ENCODE data around the gene GORASP2.

The GORASP2 gene

DNA sequence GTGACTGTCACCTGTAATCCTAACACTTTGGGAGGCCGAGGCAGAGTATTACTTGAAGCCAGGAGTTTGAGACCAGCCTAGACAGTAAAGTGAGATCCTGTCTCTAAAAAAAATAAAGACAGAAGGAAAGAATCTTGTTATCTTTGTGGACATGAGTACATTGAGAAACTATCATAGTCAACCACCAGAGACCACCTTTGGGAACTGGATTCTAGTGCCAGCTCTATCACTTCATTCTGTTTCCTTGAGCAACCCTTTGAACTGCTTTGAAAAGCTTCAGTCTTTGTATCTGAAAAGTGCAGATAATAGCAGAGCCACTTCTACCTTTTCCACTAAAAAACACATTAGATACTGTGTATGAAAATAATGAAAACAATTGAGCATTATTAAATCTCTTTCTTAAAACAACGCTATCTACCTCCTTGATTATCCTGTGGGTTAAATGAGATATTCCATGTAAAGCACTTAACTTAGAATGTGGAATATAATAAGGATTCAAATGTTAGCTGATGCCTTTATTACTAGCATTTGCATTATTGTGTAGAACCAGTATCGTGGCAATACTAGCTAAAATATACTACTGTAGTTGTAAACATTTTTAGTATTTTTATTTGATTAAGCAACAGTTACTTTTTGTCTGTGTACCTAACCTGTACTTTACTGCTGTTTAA lies 8.8 kb downstream of the GORASP2 start:
- no peak for DNase-seq (ENCODE audit: low read depth)
- no peak for TF ChIP-seq POLR2A (IDR thresholded peaks at IDR 0.05; ENCODE audit: extremely low read depth, insufficient read length)
- no peak for TF ChIP-seq MYC (IDR thresholded peaks at IDR 0.05; ENCODE audit: low read depth, low read length)
- TF ChIP-seq, protein P1, sequence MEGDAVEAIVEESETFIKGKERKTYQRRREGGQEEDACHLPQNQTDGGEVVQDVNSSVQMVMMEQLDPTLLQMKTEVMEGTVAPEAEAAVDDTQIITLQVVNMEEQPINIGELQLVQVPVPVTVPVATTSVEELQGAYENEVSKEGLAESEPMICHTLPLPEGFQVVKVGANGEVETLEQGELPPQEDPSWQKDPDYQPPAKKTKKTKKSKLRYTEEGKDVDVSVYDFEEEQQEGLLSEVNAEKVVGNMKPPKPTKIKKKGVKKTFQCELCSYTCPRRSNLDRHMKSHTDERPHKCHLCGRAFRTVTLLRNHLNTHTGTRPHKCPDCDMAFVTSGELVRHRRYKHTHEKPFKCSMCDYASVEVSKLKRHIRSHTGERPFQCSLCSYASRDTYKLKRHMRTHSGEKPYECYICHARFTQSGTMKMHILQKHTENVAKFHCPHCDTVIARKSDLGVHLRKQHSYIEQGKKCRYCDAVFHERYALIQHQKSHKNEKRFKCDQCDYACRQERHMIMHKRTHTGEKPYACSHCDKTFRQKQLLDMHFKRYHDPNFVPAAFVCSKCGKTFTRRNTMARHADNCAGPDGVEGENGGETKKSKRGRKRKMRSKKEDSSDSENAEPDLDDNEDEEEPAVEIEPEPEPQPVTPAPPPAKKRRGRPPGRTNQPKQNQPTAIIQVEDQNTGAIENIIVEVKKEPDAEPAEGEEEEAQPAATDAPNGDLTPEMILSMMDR (IDR thresholded peaks at IDR 0.05; ENCODE audit: low read depth, low read length) = no peak
- TF ChIP-seq, protein P2, sequence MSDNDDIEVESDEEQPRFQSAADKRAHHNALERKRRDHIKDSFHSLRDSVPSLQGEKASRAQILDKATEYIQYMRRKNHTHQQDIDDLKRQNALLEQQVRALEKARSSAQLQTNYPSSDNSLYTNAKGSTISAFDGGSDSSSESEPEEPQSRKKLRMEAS (IDR thresholded peaks at IDR 0.05; ENCODE audit: low read depth, low read length) = no peak

DNA sequence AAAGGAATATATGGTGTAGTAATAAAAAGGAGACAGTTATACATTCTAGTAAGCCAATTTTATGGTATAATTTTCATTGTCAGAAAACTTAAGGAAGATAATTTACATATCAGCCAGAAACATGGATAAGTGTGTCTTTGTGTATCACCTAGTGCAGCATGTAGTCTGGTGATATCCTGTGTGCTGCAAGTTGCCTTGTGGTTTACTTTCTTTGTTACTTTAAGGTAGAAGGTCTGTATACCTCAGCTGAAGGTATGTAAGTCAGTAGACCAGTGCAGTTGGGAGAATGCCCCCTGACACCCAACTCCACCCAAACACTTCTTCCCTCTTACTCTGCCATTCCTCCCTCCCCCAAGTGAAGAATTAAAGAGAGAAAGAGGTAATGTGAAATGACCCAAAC lies 11.0 kb downstream of the GORASP2 start:
- no peak overlapping the region for H3K4me3 ChIP-seq (ENCODE audit: low read depth, low read length)
- no peak for DNase-seq (ENCODE audit: low read depth)
- no peak for TF ChIP-seq MYC (IDR thresholded peaks at IDR 0.05; ENCODE audit: low read depth, low read length)
- TF ChIP-seq, protein P2 (IDR thresholded peaks at IDR 0.05; ENCODE audit: low read depth, low read length) = no peak
- TF ChIP-seq, protein P1 (IDR thresholded peaks at IDR 0.05; ENCODE audit: low read depth, low read length) = no peak
- no peak for TF ChIP-seq POLR2A (IDR thresholded peaks at IDR 0.05; ENCODE audit: extremely low read depth, insufficient read length)

More for the DNA sequence above, 8.8 kb downstream of the GORASP2 start:
- no peak overlapping the region for H3K4me3 ChIP-seq (ENCODE audit: low read depth, low read length)

DNA sequence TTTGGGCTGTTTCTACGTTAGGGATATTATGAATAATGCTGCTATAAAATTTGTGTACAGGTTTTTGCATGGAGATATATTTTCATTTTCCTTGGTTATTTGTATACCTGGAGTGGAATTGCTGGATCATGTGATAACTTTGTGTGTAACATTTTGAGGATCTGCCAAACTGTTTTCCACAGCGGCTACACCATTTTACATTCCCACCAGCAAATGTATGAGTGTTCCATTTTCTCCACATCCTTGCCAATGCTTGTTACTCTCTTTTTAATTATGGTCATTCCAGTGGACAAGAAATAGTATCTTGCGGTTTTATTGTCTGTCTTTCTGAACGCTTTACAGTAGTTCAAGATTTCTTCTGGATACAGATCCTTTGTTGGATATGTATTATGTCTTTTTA lies 13.6 kb downstream of the GORASP2 start:
- no peak for DNase-seq (ENCODE audit: low read depth)
- TF ChIP-seq MYC (IDR thresholded peaks at IDR 0.05; ENCODE audit: low read depth, low read length) (no peak), POLR2A (IDR thresholded peaks at IDR 0.05; ENCODE audit: extremely low read depth, insufficient read length) (no peak)
- TF ChIP-seq, protein P1 (IDR thresholded peaks at IDR 0.05; ENCODE audit: low read depth, low read length) = no peak
- TF ChIP-seq, protein P2 (IDR thresholded peaks at IDR 0.05; ENCODE audit: low read depth, low read length) = no peak
- H3K4me3 ChIP-seq (ENCODE audit: low read depth, low read length) = no peak overlapping the region

DNA sequence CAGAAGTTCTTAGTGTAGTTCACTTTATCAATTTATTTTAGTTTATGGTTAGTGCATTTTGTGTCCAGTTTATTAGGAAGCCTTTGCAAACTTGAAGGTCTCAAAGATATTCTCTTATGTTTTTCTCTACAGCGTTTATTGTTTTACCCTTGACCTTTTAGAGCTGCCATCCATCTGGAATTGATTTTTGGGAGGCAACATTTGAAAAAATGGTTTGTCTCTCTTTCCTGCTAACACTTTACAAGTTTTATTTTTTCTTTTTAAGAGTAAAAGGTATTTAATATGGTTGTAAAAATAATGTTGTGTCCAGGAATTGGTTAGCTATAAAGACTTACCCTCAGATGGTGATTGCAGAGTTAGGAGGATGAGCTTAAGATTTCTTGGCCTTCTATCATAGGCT lies 14.0 kb downstream of the GORASP2 start:
- H3K4me3 ChIP-seq (ENCODE audit: low read depth, low read length) = no peak overlapping the region
- DNase-seq (ENCODE audit: low read depth) = no peak
- no peak for TF ChIP-seq MYC (IDR thresholded peaks at IDR 0.05; ENCODE audit: low read depth, low read length)
- TF ChIP-seq POLR2A (IDR thresholded peaks at IDR 0.05; ENCODE audit: extremely low read depth, insufficient read length) = no peak
- TF ChIP-seq, protein P1 (IDR thresholded peaks at IDR 0.05; ENCODE audit: low read depth, low read length) = no peak
- TF ChIP-seq, protein P2 (IDR thresholded peaks at IDR 0.05; ENCODE audit: low read depth, low read length) = no peak

DNA sequence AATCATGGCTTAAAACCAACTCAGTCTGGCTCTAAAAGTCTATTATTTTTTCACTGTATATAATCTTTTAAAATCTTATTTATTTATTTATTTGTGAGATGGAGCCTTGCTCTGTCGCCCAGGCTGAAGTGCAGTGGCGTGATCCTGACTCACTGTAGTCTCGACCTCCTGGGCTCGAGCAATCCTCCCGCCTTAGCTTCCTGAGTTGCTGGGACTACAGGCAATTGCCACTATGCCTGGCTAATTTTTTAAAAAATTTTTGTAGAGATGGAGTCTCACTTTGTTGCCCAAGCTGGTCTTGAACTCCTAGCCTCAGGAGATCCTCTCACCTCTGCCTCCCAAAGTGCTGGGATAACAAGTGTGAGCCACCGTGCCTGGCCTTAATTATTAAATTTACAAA lies 14.5 kb downstream of the GORASP2 start:
- TF ChIP-seq, protein P1 (IDR thresholded peaks at IDR 0.05; ENCODE audit: low read depth, low read length) = no peak
- TF ChIP-seq, protein P2 (IDR thresholded peaks at IDR 0.05; ENCODE audit: low read depth, low read length) = no peak
- TF ChIP-seq MYC (IDR thresholded peaks at IDR 0.05; ENCODE audit: low read depth, low read length) (no peak), POLR2A (IDR thresholded peaks at IDR 0.05; ENCODE audit: extremely low read depth, insufficient read length) (no peak)
- H3K4me3 ChIP-seq (ENCODE audit: low read depth, low read length) = no peak overlapping the region
- no peak for DNase-seq (ENCODE audit: low read depth)
